ENCODE results near the gene ULK4. TPM values are rescaled to one million over a fixed set of nuclear protein-coding genes. Genes with fewer than 3 reads are reported as not detected.

ULK4 gene
- polyA plus RNA-seq, 1 of the 3 experiments (the other 2 are of a cell fraction), result 6.2 TPM

DNA sequence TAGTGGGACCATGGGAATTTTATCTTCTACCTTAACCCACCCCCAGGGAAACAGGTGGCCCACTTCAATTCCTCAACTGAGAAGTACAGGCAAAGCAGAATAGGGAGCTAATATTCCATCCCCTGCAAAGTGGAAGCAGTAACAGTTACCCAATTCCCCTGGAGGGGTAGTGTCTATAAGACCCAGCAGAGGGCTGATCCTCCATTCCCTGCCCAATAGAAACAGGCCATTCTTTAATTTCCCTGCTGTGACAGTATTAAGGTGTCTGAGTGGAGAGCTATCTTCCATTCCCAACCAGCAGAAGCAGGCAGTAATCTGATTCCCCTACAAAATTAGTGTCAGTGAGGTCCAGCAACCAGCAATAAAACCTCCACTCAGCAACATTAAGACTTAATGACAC lies 219.8 kb downstream of the ULK4 start:
- DNase-seq, result no peak
- Histone ChIP-seq H3K4me1 (ENCODE audit: control insufficient read depth in 1 of 2, insufficient read depth in 2 of 2, low read depth in 1 of 2, low read length in 1 of 2) (no peaks in the 10 kb centered on the region; a peak in 1 of 4 replicates), H3K4me2 (no peak overlapping the region), H3K4me3 (ENCODE audit: low read depth in 2 of 2, low read length in 1 of 2) (no peak overlapping the region), H3F3A (replicated peaks; ENCODE audit: insufficient read depth) (no peaks in the 10 kb centered on the region), H3K27ac (ENCODE audit: low read depth in 2 of 2, low read length in 1 of 2) (no peak overlapping the region), H3K9me2 (no peaks in the 10 kb centered on the region), H3K36me3 (replicated peaks in 1 of 2; ENCODE audit: control insufficient read depth in 1 of 2, insufficient read depth in 2 of 2, low read length in 1 of 2) (no peaks in the 10 kb centered on the region), H3K27me3 (ENCODE audit: insufficient read depth) (no peaks in the 10 kb centered on the region), H3K9ac (no peak overlapping the region), H4K20me1 (ENCODE audit: insufficient read depth) (no peaks in the 10 kb centered on the region), H3K79me2 (ENCODE audit: insufficient read depth) (no peaks in the 10 kb centered on the region), H2AFZ (ENCODE audit: low read depth) (no peak overlapping the region), H3K9me3 (no peaks in the 10 kb centered on the region)
- CTCF ChIA-PET, result no interaction called here
- POLR2A ChIA-PET, result no interaction called here
- no peak for TF ChIP-seq FOXJ3 (CRISPR knock-in tag; IDR thresholded peaks at IDR 0.05)
- TF ChIP-seq NRF1 (IDR thresholded peaks at IDR 0.05; ENCODE audit: low read depth, low read length), result no peak
- TF ChIP-seq JUND (IDR thresholded peaks at IDR 0.05), result no peak
- TF ChIP-seq SIN3A (IDR thresholded peaks at IDR 0.05; ENCODE audit: borderline replicate concordance, low read depth, low read length), result no peak
- no peak for TF ChIP-seq USF2 (IDR thresholded peaks at IDR 0.05; ENCODE audit: borderline replicate concordance, low read depth, low read length)
- no peak for TF ChIP-seq TCF12 (IDR thresholded peaks at IDR 0.05)
- no peak for TF ChIP-seq MAX (IDR thresholded peaks at IDR 0.05; ENCODE audit: low read depth)
- TF ChIP-seq FOSL2 (IDR thresholded peaks at IDR 0.05; ENCODE audit: borderline replicate concordance, low read depth), result no peak
- TF ChIP-seq SMC3 (IDR thresholded peaks at IDR 0.05; ENCODE audit: low read depth, low read length), result no peak
- no peak for TF ChIP-seq NFIC (IDR thresholded peaks at IDR 0.05; ENCODE audit: borderline replicate concordance)
- no peak for TF ChIP-seq PBX3 (IDR thresholded peaks at IDR 0.05)
- no peak for TF ChIP-seq MXI1 (IDR thresholded peaks at IDR 0.05; ENCODE audit: low read depth, low read length)
- TF ChIP-seq, protein P1, sequence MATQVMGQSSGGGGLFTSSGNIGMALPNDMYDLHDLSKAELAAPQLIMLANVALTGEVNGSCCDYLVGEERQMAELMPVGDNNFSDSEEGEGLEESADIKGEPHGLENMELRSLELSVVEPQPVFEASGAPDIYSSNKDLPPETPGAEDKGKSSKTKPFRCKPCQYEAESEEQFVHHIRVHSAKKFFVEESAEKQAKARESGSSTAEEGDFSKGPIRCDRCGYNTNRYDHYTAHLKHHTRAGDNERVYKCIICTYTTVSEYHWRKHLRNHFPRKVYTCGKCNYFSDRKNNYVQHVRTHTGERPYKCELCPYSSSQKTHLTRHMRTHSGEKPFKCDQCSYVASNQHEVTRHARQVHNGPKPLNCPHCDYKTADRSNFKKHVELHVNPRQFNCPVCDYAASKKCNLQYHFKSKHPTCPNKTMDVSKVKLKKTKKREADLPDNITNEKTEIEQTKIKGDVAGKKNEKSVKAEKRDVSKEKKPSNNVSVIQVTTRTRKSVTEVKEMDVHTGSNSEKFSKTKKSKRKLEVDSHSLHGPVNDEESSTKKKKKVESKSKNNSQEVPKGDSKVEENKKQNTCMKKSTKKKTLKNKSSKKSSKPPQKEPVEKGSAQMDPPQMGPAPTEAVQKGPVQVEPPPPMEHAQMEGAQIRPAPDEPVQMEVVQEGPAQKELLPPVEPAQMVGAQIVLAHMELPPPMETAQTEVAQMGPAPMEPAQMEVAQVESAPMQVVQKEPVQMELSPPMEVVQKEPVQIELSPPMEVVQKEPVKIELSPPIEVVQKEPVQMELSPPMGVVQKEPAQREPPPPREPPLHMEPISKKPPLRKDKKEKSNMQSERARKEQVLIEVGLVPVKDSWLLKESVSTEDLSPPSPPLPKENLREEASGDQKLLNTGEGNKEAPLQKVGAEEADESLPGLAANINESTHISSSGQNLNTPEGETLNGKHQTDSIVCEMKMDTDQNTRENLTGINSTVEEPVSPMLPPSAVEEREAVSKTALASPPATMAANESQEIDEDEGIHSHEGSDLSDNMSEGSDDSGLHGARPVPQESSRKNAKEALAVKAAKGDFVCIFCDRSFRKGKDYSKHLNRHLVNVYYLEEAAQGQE (IDR thresholded peaks at IDR 0.05; ENCODE audit: low read depth, low read length), result no peak
